ENCODE results near the gene NUP210. TPM values are rescaled to one million over a fixed set of nuclear protein-coding genes. Genes with fewer than 3 reads are reported as not detected.
A peak's percentile ranks its signal among the peaks of the same experiment; 100 is the strongest.

NUP210 gene
- polyA plus RNA-seq, 1 of the 3 experiments (the other 2 are of a cell fraction) = 1.8 TPM

DNA sequence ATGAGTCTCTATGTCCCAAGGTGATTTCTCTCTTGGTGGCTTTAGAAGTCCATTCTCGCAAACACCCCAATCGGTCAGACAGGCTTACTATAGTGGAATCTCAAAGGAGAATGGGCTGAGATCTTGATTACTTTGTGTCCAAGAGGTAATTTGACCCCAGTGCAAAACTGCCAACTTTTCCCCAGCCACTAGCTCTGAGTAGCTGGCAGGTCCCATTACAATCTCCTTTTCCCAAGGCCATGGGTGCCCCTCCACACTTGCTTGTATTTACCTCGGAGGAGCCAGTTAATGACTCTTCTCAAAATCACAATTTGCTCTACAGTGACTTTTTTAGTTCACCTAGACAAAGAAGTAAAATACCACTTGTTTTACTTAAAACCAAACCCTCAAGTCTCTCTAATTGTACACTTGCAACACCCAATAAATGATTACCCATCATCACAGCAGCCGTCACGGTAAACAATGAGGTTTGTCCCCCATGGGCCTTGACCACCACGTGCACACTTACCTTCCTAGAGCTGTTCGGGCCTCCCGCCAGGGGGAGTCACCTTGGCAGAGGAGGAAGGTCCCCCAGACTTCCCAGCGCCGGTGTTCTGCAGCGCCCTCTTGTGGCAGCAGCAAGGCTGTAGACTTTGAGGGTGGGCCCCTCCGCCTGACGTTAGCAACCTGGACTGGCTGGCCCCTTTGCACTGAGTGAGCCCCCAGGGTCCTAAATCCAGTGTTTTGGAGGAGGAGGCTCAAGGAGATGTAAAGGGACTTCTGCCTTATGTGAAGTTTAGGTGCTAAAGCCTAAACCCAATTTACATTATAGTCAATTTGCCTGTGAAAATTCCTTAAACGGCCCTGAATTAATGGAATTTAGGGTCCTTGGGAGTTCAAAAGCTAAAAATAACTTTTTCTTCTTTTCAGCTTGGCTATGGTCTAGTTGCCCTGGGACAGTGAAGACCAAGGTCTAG, 41.3 kb upstream of the NUP210 start:
- peak; percentile 72 for DNase-seq
- H3K27ac ChIP-seq (ENCODE audit: low read depth in 2 of 2, low read length in 1 of 2) = no peak overlapping the region
- H2AFZ ChIP-seq (ENCODE audit: low read depth) = no peak overlapping the region
- H3K9me3 ChIP-seq = no peaks in the 10 kb centered on the region
- H3K9me2 ChIP-seq = no peaks in the 10 kb centered on the region
- H3F3A ChIP-seq (replicated peaks; ENCODE audit: insufficient read depth) = no peaks in the 10 kb centered on the region
- H3K36me3 ChIP-seq (replicated peaks in 1 of 2; ENCODE audit: control insufficient read depth in 1 of 2, insufficient read depth in 2 of 2, low read length in 1 of 2) = no peaks in the 10 kb centered on the region
- H3K9ac ChIP-seq = no peak overlapping the region
- CTCF ChIA-PET = interaction anchor here (0.8 to 5.2 kb wide), 15 partner anchors 9 to 370 kb away, joined by 3 to 47 read pairs (median 5); partner anchors contain the start of gene HDAC11
- no peaks in the 10 kb centered on the region for H4K20me1 ChIP-seq (ENCODE audit: insufficient read depth)
- POLR2A ChIA-PET = no interaction called here
- 89% methylated on average over 6 of the region's 14 CpGs for WGBS (ENCODE audit: low lambda C conversion rate)
- no peak for TF ChIP-seq RCOR1 (IDR thresholded peaks at IDR 0.05; ENCODE audit: low read length)
- no peak for TF ChIP-seq RXRA (IDR thresholded peaks at IDR 0.05; ENCODE audit: borderline replicate concordance, low read depth)
- no peak for TF ChIP-seq EZH2phosphoT487 (IDR thresholded peaks at IDR 0.05; ENCODE audit: borderline replicate concordance, low read depth)
- peak; percentile 17; the same call in 1 of the 2 replicates for TF ChIP-seq SMC3 (IDR thresholded peaks at IDR 0.05; ENCODE audit: low read depth, low read length)
- TF ChIP-seq ELF1 (IDR thresholded peaks at IDR 0.05) = no peak
- no peak for TF ChIP-seq FOXJ3 (CRISPR knock-in tag; IDR thresholded peaks at IDR 0.05)
- no peak for TF ChIP-seq TCF12 (IDR thresholded peaks at IDR 0.05)
- no peak for TF ChIP-seq EP300 (IDR thresholded peaks at IDR 0.05; ENCODE audit: borderline replicate concordance in 1 of 2, low read depth in 1 of 2, low read length in 1 of 2)
- TF ChIP-seq, protein P1, sequence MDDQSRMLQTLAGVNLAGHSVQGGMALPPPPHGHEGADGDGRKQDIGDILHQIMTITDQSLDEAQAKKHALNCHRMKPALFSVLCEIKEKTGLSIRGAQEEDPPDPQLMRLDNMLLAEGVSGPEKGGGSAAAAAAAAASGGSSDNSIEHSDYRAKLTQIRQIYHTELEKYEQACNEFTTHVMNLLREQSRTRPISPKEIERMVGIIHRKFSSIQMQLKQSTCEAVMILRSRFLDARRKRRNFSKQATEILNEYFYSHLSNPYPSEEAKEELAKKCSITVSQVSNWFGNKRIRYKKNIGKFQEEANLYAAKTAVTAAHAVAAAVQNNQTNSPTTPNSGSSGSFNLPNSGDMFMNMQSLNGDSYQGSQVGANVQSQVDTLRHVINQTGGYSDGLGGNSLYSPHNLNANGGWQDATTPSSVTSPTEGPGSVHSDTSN (IDR thresholded peaks at IDR 0.05) = no peak
- peak; percentile 43 for TF ChIP-seq RAD21 (IDR thresholded peaks at IDR 0.05; ENCODE audit: low read length)
- no peak for TF ChIP-seq MXI1 (IDR thresholded peaks at IDR 0.05; ENCODE audit: low read depth, low read length)
- no peak for TF ChIP-seq RFX5 (IDR thresholded peaks at IDR 0.05; ENCODE audit: low read length)
- no peak for TF ChIP-seq TEAD4 (IDR thresholded peaks at IDR 0.05; ENCODE audit: borderline replicate concordance, insufficient read depth)
- no peak for TF ChIP-seq CHD2 (IDR thresholded peaks at IDR 0.05; ENCODE audit: low read length, partially characterized antibody)
- TF ChIP-seq, protein P2, sequence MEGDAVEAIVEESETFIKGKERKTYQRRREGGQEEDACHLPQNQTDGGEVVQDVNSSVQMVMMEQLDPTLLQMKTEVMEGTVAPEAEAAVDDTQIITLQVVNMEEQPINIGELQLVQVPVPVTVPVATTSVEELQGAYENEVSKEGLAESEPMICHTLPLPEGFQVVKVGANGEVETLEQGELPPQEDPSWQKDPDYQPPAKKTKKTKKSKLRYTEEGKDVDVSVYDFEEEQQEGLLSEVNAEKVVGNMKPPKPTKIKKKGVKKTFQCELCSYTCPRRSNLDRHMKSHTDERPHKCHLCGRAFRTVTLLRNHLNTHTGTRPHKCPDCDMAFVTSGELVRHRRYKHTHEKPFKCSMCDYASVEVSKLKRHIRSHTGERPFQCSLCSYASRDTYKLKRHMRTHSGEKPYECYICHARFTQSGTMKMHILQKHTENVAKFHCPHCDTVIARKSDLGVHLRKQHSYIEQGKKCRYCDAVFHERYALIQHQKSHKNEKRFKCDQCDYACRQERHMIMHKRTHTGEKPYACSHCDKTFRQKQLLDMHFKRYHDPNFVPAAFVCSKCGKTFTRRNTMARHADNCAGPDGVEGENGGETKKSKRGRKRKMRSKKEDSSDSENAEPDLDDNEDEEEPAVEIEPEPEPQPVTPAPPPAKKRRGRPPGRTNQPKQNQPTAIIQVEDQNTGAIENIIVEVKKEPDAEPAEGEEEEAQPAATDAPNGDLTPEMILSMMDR (IDR thresholded peaks at IDR 0.05) = peak; percentile 61
- no peak for TF ChIP-seq POLR2AphosphoS5 (IDR thresholded peaks at IDR 0.05; ENCODE audit: low read depth, low read length)
- no peak for TF ChIP-seq TAF1 (IDR thresholded peaks at IDR 0.05; ENCODE audit: borderline replicate concordance, low read depth, low read length)
- no peak for TF ChIP-seq FOSL2 (IDR thresholded peaks at IDR 0.05; ENCODE audit: borderline replicate concordance, low read depth)
- no peak for TF ChIP-seq SIN3A (IDR thresholded peaks at IDR 0.05; ENCODE audit: borderline replicate concordance, low read depth, low read length)
- no peak for TF ChIP-seq MEF2A (IDR thresholded peaks at IDR 0.05; ENCODE audit: borderline replicate concordance, low read depth)
- TF ChIP-seq, protein P3, sequence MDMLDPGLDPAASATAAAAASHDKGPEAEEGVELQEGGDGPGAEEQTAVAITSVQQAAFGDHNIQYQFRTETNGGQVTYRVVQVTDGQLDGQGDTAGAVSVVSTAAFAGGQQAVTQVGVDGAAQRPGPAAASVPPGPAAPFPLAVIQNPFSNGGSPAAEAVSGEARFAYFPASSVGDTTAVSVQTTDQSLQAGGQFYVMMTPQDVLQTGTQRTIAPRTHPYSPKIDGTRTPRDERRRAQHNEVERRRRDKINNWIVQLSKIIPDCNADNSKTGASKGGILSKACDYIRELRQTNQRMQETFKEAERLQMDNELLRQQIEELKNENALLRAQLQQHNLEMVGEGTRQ (IDR thresholded peaks at IDR 0.05; ENCODE audit: borderline replicate concordance, low read depth, low read length) = no peak
- no peaks in the 10 kb centered on the region for H3K79me2 ChIP-seq (ENCODE audit: insufficient read depth)
- no peak overlapping the region for H3K4me2 ChIP-seq
- peak overlapping the region in 1 of 2 experiments; percentile 46; a peak in 1 of 4 replicates for H3K4me3 ChIP-seq (ENCODE audit: low read depth in 2 of 2, low read length in 1 of 2)
- peaks cover 16% of the 10 kb centered on the region; the same call in 1 of the 2 replicates for H3K27me3 ChIP-seq (ENCODE audit: insufficient read depth)
- no peaks in the 10 kb centered on the region for H3K4me1 ChIP-seq (ENCODE audit: control insufficient read depth in 1 of 2, insufficient read depth in 2 of 2, low read depth in 1 of 2, low read length in 1 of 2)

Measured in SK-N-SH (cell line).